B cell (primary cell): ENCODE measurements around the gene IFNG-AS1. TPM values are rescaled to one million over a fixed set of nuclear protein-coding genes. Genes with fewer than 3 reads are reported as not detected.

Experiments used
- ATAC-seq: fragments of 200-7000 bp; cut with Tn5 transposase; one replicate; pipeline ENCODE4 v1.10.0; 2021; ENCODE audit warnings: low read depth, mild to moderate bottlenecking, moderate number of reproducible peaks, moderate library complexity
- CTCF ChIA-PET: fragments of 350-600 bp; sonication (Branson Sonifier 250); formaldehyde crosslinking; loops from one replicate; lab custom pipeline; 2021; ENCODE audit warnings: antibody characterized with exemption, inconsistent platforms; lab: Charles Lee
- POLR2A ChIA-PET: fragments of 350-600 bp; sonication (Branson Sonifier 250); formaldehyde crosslinking; loops from one replicate; lab custom pipeline; 2021; ENCODE audit warnings: antibody characterized with exemption; lab: Charles Lee
- DNase-seq: peaks from one replicate; pipeline ENCODE4 v3.0.0; 2013
- H2AFZ ChIP-seq: 2 replicates; pipeline ENCODE4 v1.6.1; 2012; ENCODE audit warnings: mild to moderate bottlenecking, low read depth, low read length; ENCODE audit not compliant: insufficient read depth, poor library complexity, severe bottlenecking
- H3K27ac ChIP-seq, 2 donors: 1 replicate in 1 of 2; 2 replicates in 1 of 2; pipeline ENCODE4 v1.5.1; 2012 to 2013; ENCODE audit warnings: low read length in 2 of 2, mild to moderate bottlenecking in 2 of 2, moderate library complexity in 1 of 2
- H3K27me3 ChIP-seq, 4 experiments: fragments of 200-600 bp in 1 of 4; sonication (generic) in 1 of 4; replicated peaks in 1 of 4; 1 replicate in 2 of 4; 2 replicates in 2 of 4; pipeline versions ENCODE4 v1.6.1 to v1.7.0; 2013 to 2016; ENCODE audit warnings: low read length in 3 of 4, mild to moderate bottlenecking in 2 of 4, mixed read lengths in 1 of 4, moderate library complexity in 1 of 4; ENCODE audit not compliant: insufficient read depth in 4 of 4, control insufficient read depth in 3 of 4; ENCODE audit errors: control extremely low read depth in 1 of 4
- H3K36me3 ChIP-seq, 2 experiments: replicated peaks in 1 of 2; 1 replicate in 1 of 2; 2 replicates in 1 of 2; pipeline versions ENCODE4 v1.6.1 to v1.7.1; 2013; ENCODE audit warnings: low read length in 1 of 2; ENCODE audit not compliant: insufficient read depth in 2 of 2, control insufficient read depth in 1 of 2; ENCODE audit errors: control extremely low read depth in 1 of 2, extremely low read depth in 1 of 2
- H3K4me1 ChIP-seq, 2 donors: fragments of 200-600 bp in 1 of 2; sonication (generic) in 1 of 2; 1 replicate in 1 of 2; 2 replicates in 1 of 2; pipeline versions ENCODE4 v1.5.1 to v1.6.1; 2013 to 2017; ENCODE audit warnings: low read length in 2 of 2; ENCODE audit not compliant: control insufficient read depth in 2 of 2, insufficient read depth in 2 of 2
- H3K4me2 ChIP-seq: replicated peaks from 2 replicates; pipeline ENCODE3; 2012; ENCODE audit warnings: mild to moderate bottlenecking, low read depth, low read length; ENCODE audit not compliant: poor library complexity, severe bottlenecking
- H3K4me3 ChIP-seq, 5 experiments: fragments of 200-600 bp in 1 of 5; sonication (generic) in 1 of 5; 1 replicate in 3 of 5; 2 replicates in 2 of 5; pipeline versions ENCODE4 v1.5.1 to v1.7.0; 2011 to 2016; ENCODE audit warnings: low read length in 4 of 5, mild to moderate bottlenecking in 4 of 5, low read depth in 2 of 5, control low read depth in 1 of 5, moderate library complexity in 1 of 5; ENCODE audit not compliant: insufficient read depth in 1 of 5; ENCODE audit errors: control extremely low read depth in 1 of 5, extremely low read depth in 1 of 5
- H3K79me2 ChIP-seq: fragments of 200-600 bp; sonication (generic); one replicate; pipeline ENCODE4 v1.6.0; 2016; ENCODE audit warnings: low read length; ENCODE audit not compliant: control insufficient read depth, insufficient read depth
- H3K9ac ChIP-seq: fragments of 200-600 bp; sonication (generic); 2 replicates; pipeline ENCODE4 v1.6.1; 2017; ENCODE audit warnings: mild to moderate bottlenecking, low read length, moderate library complexity
- H3K9me3 ChIP-seq, 3 donors: one replicate each; pipeline versions ENCODE4 v1.6.1 to v1.7.1; 2013; ENCODE audit warnings: low read length in 2 of 3; ENCODE audit not compliant: control insufficient read depth in 2 of 3, insufficient read depth in 1 of 3; ENCODE audit errors: control extremely low read depth in 1 of 3
- H4K20me1 ChIP-seq: 2 replicates; pipeline ENCODE4 v1.6.0; 2012; ENCODE audit warnings: mild to moderate bottlenecking, low read length; ENCODE audit not compliant: insufficient read depth, control insufficient read depth, poor library complexity, severe bottlenecking
- H3K27ac Mint-ChIP-seq: one replicate; pipeline ENCODE4 v1.8.0; 2021; ENCODE audit warnings: mixed read lengths
- H3K27me3 Mint-ChIP-seq: one replicate; pipeline ENCODE4 v1.8.0; 2021; ENCODE audit warnings: mixed read lengths
- H3K4me1 Mint-ChIP-seq: one replicate; pipeline ENCODE4 v1.8.0; 2021; ENCODE audit warnings: mixed read lengths
- H3K4me3 Mint-ChIP-seq: one replicate; pipeline ENCODE4 v1.8.0; 2021; ENCODE audit warnings: mixed read lengths
- H3K9me3 Mint-ChIP-seq: one replicate; pipeline ENCODE4 v1.8.0; 2022; ENCODE audit warnings: mixed read lengths; ENCODE audit not compliant: insufficient read depth
- CTCF ChIP-seq: fragments of 200-600 bp; IDR thresholded peaks from one replicate; pipeline ENCODE4 v1.8.0; 2022; ENCODE audit warnings: antibody characterized with exemption, mild to moderate bottlenecking
- EZH2 ChIP-seq: IDR thresholded peaks from 2 replicates; pipeline ENCODE4 v1.6.1; 2012; ENCODE audit warnings: borderline replicate concordance, low read depth, mild to moderate bottlenecking, moderate library complexity, low read length; ENCODE audit not compliant: insufficient read depth, poor library complexity, severe bottlenecking
- WGBS: methylation state at CpG from one replicate; pipeline ENCODE4 v1.1.5; 2013; ENCODE audit warnings: missing lambda C conversion rate; ENCODE audit not compliant: insufficient coverage; 5-methylcytosine and 5-hydroxymethylcytosine counted together
- intact Hi-C: fragments of 100-400 bp; cut with micrococcal nuclease; formaldehyde crosslinking; loops from one replicate; pipeline ENCODE4 v1.10.0; 2022
- polyA plus RNA-seq: library from polyadenylated mRNA; depleted of rRNA; stranded (reverse); fragments of >200 nt; gene quantifications from 2 replicates; pipeline ENCODE4 v1.2.3, GENCODE V29; 2012
- total RNA-seq, 2 donors: library from RNA; stranded (reverse); fragments of 120-200 nt in 1 of 2; gene quantifications; 1 replicate in 1 of 2; 2 replicates in 1 of 2; pipeline versions ENCODE4 v1.2.3 to v1.2.4, GENCODE V29; 2013 to 2022

Gene IFNG-AS1
- total and polyA plus RNA-seq, 2 donors (not counting 1 experiment from before 2014, with no cell fraction given) = 1.8 to 19.0 TPM

DNA sequence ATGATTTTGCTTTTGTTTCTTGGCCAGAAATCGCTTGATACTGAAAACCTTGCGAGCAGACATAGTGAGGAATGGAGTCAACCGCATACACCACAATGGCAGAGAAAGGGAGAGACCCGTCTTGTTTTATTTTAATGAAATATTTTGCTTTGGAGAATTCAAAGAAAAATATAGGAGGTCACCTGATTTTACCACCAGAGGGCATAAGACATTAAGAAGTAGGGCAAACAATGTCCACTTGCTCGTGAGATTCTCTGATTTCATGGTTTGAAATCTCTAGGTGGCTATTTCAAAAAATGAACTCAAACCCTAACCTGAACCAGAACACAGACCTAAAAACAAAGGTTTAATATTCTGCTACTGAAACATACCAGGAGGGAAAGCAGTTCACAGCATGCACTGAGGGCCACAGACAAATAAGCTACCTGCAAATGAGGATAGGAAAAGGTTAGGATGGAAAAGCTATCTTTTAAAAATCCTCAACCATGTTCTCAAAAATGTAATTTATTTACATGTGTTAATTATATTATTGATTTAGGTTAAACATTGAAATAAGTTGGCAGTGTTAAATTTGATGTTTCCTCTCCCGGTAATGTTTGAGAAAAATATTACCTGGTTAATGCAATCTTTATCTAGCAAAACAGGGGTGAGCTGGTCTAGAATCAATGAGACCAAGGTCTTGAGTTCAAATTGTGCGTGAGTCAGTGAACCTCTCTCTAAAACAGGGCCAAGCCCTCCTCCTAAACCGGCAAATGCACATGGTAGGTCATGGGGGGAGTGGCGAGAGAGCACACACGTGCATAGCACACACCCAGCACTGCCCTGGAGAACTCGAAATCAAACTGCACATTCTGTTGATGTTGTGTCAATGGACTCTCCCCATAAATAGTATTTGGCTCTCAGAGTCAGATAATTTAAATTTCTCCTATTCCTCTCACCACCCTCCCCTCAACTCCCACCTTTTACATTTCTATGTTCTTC lies 12.5 kb downstream of the IFNG-AS1 start:
- H3K4me1 Mint-ChIP-seq = peaks cover 7% of the 10 kb centered on the region
- Histone ChIP-seq H3K9ac (no peak overlapping the region), H3K27me3 (no peaks in the 10 kb centered on the region), H3K4me1 (peaks cover 6% of the 10 kb centered on the region in 2 donors), H3K9me3 (no peaks in the 10 kb centered on the region), H3K4me3 (no peak overlapping the region), H3K36me3 (peaks cover 0 to 13% of the 10 kb centered on the region in 2 experiments), H3K27ac (peak overlapping the region in 1 of 2 donors; percentile 23), H3K79me2 (peaks cover 20% of the 10 kb centered on the region), H3K4me2 (no peak overlapping the region), H2AFZ (no peak overlapping the region), H4K20me1 (no peaks in the 10 kb centered on the region)
- intact Hi-C loops = loop anchor here (1.0 to 2.0 kb wide), 2 partner anchors 41 to 221 kb away; no protein-coding TSS in a partner anchor
- 96% methylated on average over 4 of the region's 11 CpGs for WGBS
- no peak for ATAC-seq
- H3K27ac Mint-ChIP-seq = no peak overlapping the region
- CTCF ChIA-PET = interaction anchor here (0.7 to 4.0 kb wide), 12 partner anchors 9 to 646 kb away, joined by 3 to 24 read pairs (median 5); partner anchors contain the start of gene IFNG-AS1
- H3K9me3 Mint-ChIP-seq = no peaks in the 10 kb centered on the region
- peak; percentile 33 for DNase-seq
- POLR2A ChIA-PET = no interaction called here
- H3K27me3 Mint-ChIP-seq = no peaks in the 10 kb centered on the region
- no peak overlapping the region for H3K4me3 Mint-ChIP-seq
- TF ChIP-seq EZH2 (no peak), CTCF (peak; percentile 63)

DNA sequence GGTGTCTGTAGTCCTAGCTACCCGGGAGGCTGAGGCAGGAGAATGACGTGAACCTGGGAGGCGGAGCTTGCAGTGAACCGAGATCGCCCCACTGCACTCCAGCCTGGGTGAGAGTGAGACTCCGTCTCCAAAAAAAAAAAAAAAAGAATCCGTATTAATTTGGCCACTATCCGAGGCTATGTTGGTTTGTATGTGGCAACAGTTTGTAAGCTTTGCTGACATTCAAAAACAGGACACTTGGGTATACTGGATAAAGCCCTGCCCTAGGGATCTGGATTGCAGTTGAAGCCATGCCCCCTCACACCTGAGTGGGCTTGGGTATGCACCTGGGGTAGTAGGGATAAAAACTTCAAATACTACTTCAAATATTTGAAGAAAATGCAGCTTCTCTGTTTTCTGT lies 14.5 kb downstream of the IFNG-AS1 start:
- Mint-ChIP-seq H3K27me3 (no peaks in the 10 kb centered on the region), H3K4me1 (peaks cover 6% of the 10 kb centered on the region), H3K9me3 (no peaks in the 10 kb centered on the region), H3K4me3 (no peak overlapping the region), H3K27ac (no peak overlapping the region)
- CTCF ChIA-PET = interaction anchor here (0.8 to 1.8 kb wide), 5 partner anchors 8 to 61 kb away, joined by 3 to 10 read pairs (median 5); no protein-coding TSS in a partner anchor
- Histone ChIP-seq H3K9me3 (no peaks in the 10 kb centered on the region), H4K20me1 (no peaks in the 10 kb centered on the region), H3K27ac (no peak overlapping the region), H3K4me3 (no peak overlapping the region), H3K4me2 (no peak overlapping the region), H3K9ac (no peak overlapping the region), H3K27me3 (no peaks in the 10 kb centered on the region), H3K79me2 (peaks cover 20% of the 10 kb centered on the region), H3K36me3 (peaks cover 0 to 13% of the 10 kb centered on the region in 2 experiments), H2AFZ (no peak overlapping the region), H3K4me1 (peaks cover 6% of the 10 kb centered on the region in 2 donors)
- intact Hi-C loops = no loop called here
- no peak for DNase-seq
- TF ChIP-seq CTCF = no peak
- TF ChIP-seq EZH2 = no peak
- POLR2A ChIA-PET = interaction anchor here (0.7 kb wide), 1 partner anchor 20 kb away, joined by 5 read pairs; no protein-coding TSS in a partner anchor
- ATAC-seq = no peak
- 93% methylated on average over 7 of the region's 8 CpGs for WGBS
